Panc1 (cell line): ENCODE results near the gene LAMB1.

ENCODE experiments used
- CTCF ChIP-seq: fragments of 450-650 bp; IDR thresholded peaks from 2 replicates; pipeline ENCODE4 v1.5.1; 2017; ENCODE audit warnings: mild to moderate bottlenecking
- POLR2AphosphoS5 ChIP-seq: IDR thresholded peaks from 2 replicates; pipeline ENCODE4 v1.6.1; 2012; ENCODE audit warnings: mild to moderate bottlenecking, low read depth, low read length, moderate library complexity
- REST ChIP-seq, 2 experiments: IDR thresholded peaks; 2 replicates each; pipeline ENCODE4 v1.6.1; 2011 to 2012; ENCODE audit warnings: low read depth in 2 of 2, control low read depth in 1 of 2, low read length in 1 of 2, mild to moderate bottlenecking in 1 of 2, moderate library complexity in 1 of 2; ENCODE audit not compliant: insufficient read depth in 1 of 2
- SIN3A ChIP-seq: IDR thresholded peaks from 2 replicates; pipeline ENCODE4 v1.6.1; 2012; ENCODE audit warnings: low read depth, mild to moderate bottlenecking, low read length, moderate library complexity, borderline replicate concordance; ENCODE audit not compliant: insufficient read depth

- TF ChIP-seq CTCF (no peak), REST (IDR thresholded peaks at IDR 0.05; ENCODE audit: insufficient read depth in 1 of 2, low read depth in 2 of 2, low read length in 1 of 2) (no peak), SIN3A (no peak), POLR2AphosphoS5 (no peak)
These were observed 9.8 kb upstream of the LAMB1 start for GRCh38 chr7:108012499-108013430.
